ENCODE measurements around the gene GJC1.

GJC1 gene

GRCh38 chr17:44846206-44846605 lies 16.1 kb upstream of the GJC1 start:
- Histone ChIP-seq H2BK12ac (ENCODE audit: low read length) (no peak overlapping the region), H3K18ac (ENCODE audit: low read length) (no peak overlapping the region), H3K79me1 (ENCODE audit: low read length) (no peaks in the 10 kb centered on the region), H2AK5ac (ENCODE audit: low read length) (no peak overlapping the region), H3K4me2 (ENCODE audit: low read length) (no peak overlapping the region), H3K27me3 (ENCODE audit: insufficient read depth, low read length) (no peaks in the 10 kb centered on the region), H4K91ac (ENCODE audit: low read depth, low read length) (no peak overlapping the region), H3K4me1 (ENCODE audit: control insufficient read depth in 1 of 2, insufficient read depth in 2 of 2, low read length in 2 of 2) (peaks cover 0 to 4% of the 10 kb centered on the region in 2 experiments), H2BK120ac (ENCODE audit: insufficient read depth, low read length, poor library complexity) (no peak overlapping the region), H3K9me3 (ENCODE audit: insufficient read depth, low read depth, low read length) (no peaks in the 10 kb centered on the region), H3K36me3 (ENCODE audit: control insufficient read depth in 1 of 2, insufficient read depth in 2 of 2, low read length in 2 of 2) (peaks cover 13 to 20% of the 10 kb centered on the region in 2 experiments), H4K12ac (ENCODE audit: low read depth, low read length) (no peak overlapping the region), H4K8ac (ENCODE audit: low read depth, low read length) (no peak overlapping the region), H2BK5ac (ENCODE audit: low read depth, low read length, poor library complexity) (no peak overlapping the region), H3K27ac (ENCODE audit: low read depth, low read length) (no peak overlapping the region), H3K79me2 (ENCODE audit: control insufficient read depth, insufficient read depth, low read length, poor library complexity) (no peaks in the 10 kb centered on the region), H2AFZ (ENCODE audit: insufficient read depth, low read length, poor library complexity) (no peak overlapping the region), H3K23ac (ENCODE audit: low read length) (no peak overlapping the region), H3K14ac (ENCODE audit: low read length) (no peak overlapping the region), H3K4me3 (ENCODE audit: low read depth, low read length) (no peak overlapping the region), H3K4ac (ENCODE audit: low read depth, low read length) (no peak overlapping the region), H3K9ac (ENCODE audit: low read length) (no peak overlapping the region)
- no CpG with 5 or more reads among the region's 8 CpGs for WGBS (ENCODE audit: extremely low coverage, insufficient coverage, insufficient read length)
- no peak for DNase-seq

- Histone ChIP-seq H3K79me1 (ENCODE audit: low read length) (no peaks in the 10 kb centered on the region), H2BK5ac (ENCODE audit: low read depth, low read length, poor library complexity) (no peak overlapping the region), H4K8ac (ENCODE audit: low read depth, low read length) (no peak overlapping the region), H3K23ac (ENCODE audit: low read length) (no peak overlapping the region), H3K79me2 (ENCODE audit: control insufficient read depth, insufficient read depth, low read length, poor library complexity) (no peaks in the 10 kb centered on the region), H3K4me1 (ENCODE audit: control insufficient read depth in 1 of 2, insufficient read depth in 2 of 2, low read length in 2 of 2) (peaks cover 0 to 4% of the 10 kb centered on the region in 2 experiments), H3K9me3 (ENCODE audit: insufficient read depth, low read depth, low read length) (no peaks in the 10 kb centered on the region), H2BK12ac (ENCODE audit: low read length) (no peak overlapping the region), H3K4me2 (ENCODE audit: low read length) (no peak overlapping the region), H4K91ac (ENCODE audit: low read depth, low read length) (no peak overlapping the region), H2AK5ac (ENCODE audit: low read length) (no peak overlapping the region), H2AFZ (ENCODE audit: insufficient read depth, low read length, poor library complexity) (no peak overlapping the region), H3K14ac (ENCODE audit: low read length) (no peak overlapping the region), H4K12ac (ENCODE audit: low read depth, low read length) (no peak overlapping the region), H2BK120ac (ENCODE audit: insufficient read depth, low read length, poor library complexity) (no peak overlapping the region), H3K27me3 (ENCODE audit: insufficient read depth, low read length) (no peaks in the 10 kb centered on the region), H3K9ac (ENCODE audit: low read length) (no peak overlapping the region), H3K27ac (ENCODE audit: low read depth, low read length) (no peak overlapping the region), H3K4me3 (ENCODE audit: low read depth, low read length) (no peak overlapping the region), H3K36me3 (ENCODE audit: control insufficient read depth in 1 of 2, insufficient read depth in 2 of 2, low read length in 2 of 2) (peaks cover 3 to 4% of the 10 kb centered on the region in 2 experiments), H3K4ac (ENCODE audit: low read depth, low read length) (no peak overlapping the region), H3K18ac (ENCODE audit: low read length) (no peak overlapping the region)
- DNase-seq: no peak
- no CpG with 5 or more reads among the region's 1 CpG for WGBS (ENCODE audit: extremely low coverage, insufficient coverage, insufficient read length)
Observed at GRCh38 chr17:44844390-44844830, 14.3 kb upstream of the GJC1 start.

- peaks cover 0 to 4% of the 10 kb centered on the region in 2 experiments for H3K4me1 ChIP-seq (ENCODE audit: control insufficient read depth in 1 of 2, insufficient read depth in 2 of 2, low read length in 2 of 2)
- H2AK5ac ChIP-seq (ENCODE audit: low read length): no peak overlapping the region
- H3K27ac ChIP-seq (ENCODE audit: low read depth, low read length): no peak overlapping the region
- no peak overlapping the region for H4K12ac ChIP-seq (ENCODE audit: low read depth, low read length)
- no peaks in the 10 kb centered on the region for H3K9me3 ChIP-seq (ENCODE audit: insufficient read depth, low read depth, low read length)
- H2BK12ac ChIP-seq (ENCODE audit: low read length): no peak overlapping the region
- no peaks in the 10 kb centered on the region for H3K36me3 ChIP-seq (ENCODE audit: control insufficient read depth in 1 of 2, insufficient read depth in 2 of 2, low read length in 2 of 2)
- H2BK120ac ChIP-seq (ENCODE audit: insufficient read depth, low read length, poor library complexity): no peak overlapping the region
- WGBS (ENCODE audit: extremely low coverage, insufficient coverage, insufficient read length): no CpG with 5 or more reads among the region's 5 CpGs
- H4K91ac ChIP-seq (ENCODE audit: low read depth, low read length): no peak overlapping the region
- H3K4me3 ChIP-seq (ENCODE audit: low read depth, low read length): peak overlapping the region; percentile 33
- no peak overlapping the region for H3K4ac ChIP-seq (ENCODE audit: low read depth, low read length)
- no peak overlapping the region for H3K9ac ChIP-seq (ENCODE audit: low read length)
- H3K23ac ChIP-seq (ENCODE audit: low read length): peak overlapping the region; percentile 78
- no peak overlapping the region for H2BK5ac ChIP-seq (ENCODE audit: low read depth, low read length, poor library complexity)
- H2AFZ ChIP-seq (ENCODE audit: insufficient read depth, low read length, poor library complexity): no peak overlapping the region
- no peak overlapping the region for H4K8ac ChIP-seq (ENCODE audit: low read depth, low read length)
- no peak for DNase-seq
- no peak overlapping the region for H3K14ac ChIP-seq (ENCODE audit: low read length)
- no peak overlapping the region for H3K18ac ChIP-seq (ENCODE audit: low read length)
- H3K79me1 ChIP-seq (ENCODE audit: low read length): no peaks in the 10 kb centered on the region
- H3K79me2 ChIP-seq (ENCODE audit: control insufficient read depth, insufficient read depth, low read length, poor library complexity): no peaks in the 10 kb centered on the region
- H3K27me3 ChIP-seq (ENCODE audit: insufficient read depth, low read length): no peaks in the 10 kb centered on the region
- no peak overlapping the region for H3K4me2 ChIP-seq (ENCODE audit: low read length)
Observed at GRCh38 chr17:44842748-44843147, 12.7 kb upstream of the GJC1 start.

GRCh38 chr17:44840936-44841335 lies 10.8 kb upstream of the GJC1 start:
- H3K27me3 ChIP-seq (ENCODE audit: insufficient read depth, low read length): no peaks in the 10 kb centered on the region
- H2BK12ac ChIP-seq (ENCODE audit: low read length): no peak overlapping the region
- H3K23ac ChIP-seq (ENCODE audit: low read length): no peak overlapping the region
- DNase-seq: no peak
- H4K91ac ChIP-seq (ENCODE audit: low read depth, low read length): no peak overlapping the region
- H2BK5ac ChIP-seq (ENCODE audit: low read depth, low read length, poor library complexity): no peak overlapping the region
- peaks cover 0 to 4% of the 10 kb centered on the region in 2 experiments for H3K4me1 ChIP-seq (ENCODE audit: control insufficient read depth in 1 of 2, insufficient read depth in 2 of 2, low read length in 2 of 2)
- no peak overlapping the region for H2BK120ac ChIP-seq (ENCODE audit: insufficient read depth, low read length, poor library complexity)
- H4K12ac ChIP-seq (ENCODE audit: low read depth, low read length): no peak overlapping the region
- no CpG with 5 or more reads among the region's 3 CpGs for WGBS (ENCODE audit: extremely low coverage, insufficient coverage, insufficient read length)
- no peak overlapping the region for H3K4me2 ChIP-seq (ENCODE audit: low read length)
- no peak overlapping the region for H3K4ac ChIP-seq (ENCODE audit: low read depth, low read length)
- H3K14ac ChIP-seq (ENCODE audit: low read length): no peak overlapping the region
- H3K9me3 ChIP-seq (ENCODE audit: insufficient read depth, low read depth, low read length): no peaks in the 10 kb centered on the region
- no peak overlapping the region for H2AFZ ChIP-seq (ENCODE audit: insufficient read depth, low read length, poor library complexity)
- no peak overlapping the region for H3K27ac ChIP-seq (ENCODE audit: low read depth, low read length)
- H3K9ac ChIP-seq (ENCODE audit: low read length): no peak overlapping the region
- no peak overlapping the region for H3K4me3 ChIP-seq (ENCODE audit: low read depth, low read length)
- no peaks in the 10 kb centered on the region for H3K79me1 ChIP-seq (ENCODE audit: low read length)
- H2AK5ac ChIP-seq (ENCODE audit: low read length): no peak overlapping the region
- no peaks in the 10 kb centered on the region for H3K36me3 ChIP-seq (ENCODE audit: control insufficient read depth in 1 of 2, insufficient read depth in 2 of 2, low read length in 2 of 2)
- H3K18ac ChIP-seq (ENCODE audit: low read length): no peak overlapping the region
- H3K79me2 ChIP-seq (ENCODE audit: control insufficient read depth, insufficient read depth, low read length, poor library complexity): no peaks in the 10 kb centered on the region
- H4K8ac ChIP-seq (ENCODE audit: low read depth, low read length): no peak overlapping the region
